GM18498 (cell line): ENCODE results near the gene ZNF423.

Experiments
- ATAC-seq: cut with Tn5 transposase; IDR thresholded peaks from one replicate; pipeline ENCODE4 v1.9.1; 2021; ENCODE audit warnings: mild to moderate bottlenecking, moderate library complexity; ENCODE audit not compliant: unreplicated experiment

ZNF423 gene

DNA sequence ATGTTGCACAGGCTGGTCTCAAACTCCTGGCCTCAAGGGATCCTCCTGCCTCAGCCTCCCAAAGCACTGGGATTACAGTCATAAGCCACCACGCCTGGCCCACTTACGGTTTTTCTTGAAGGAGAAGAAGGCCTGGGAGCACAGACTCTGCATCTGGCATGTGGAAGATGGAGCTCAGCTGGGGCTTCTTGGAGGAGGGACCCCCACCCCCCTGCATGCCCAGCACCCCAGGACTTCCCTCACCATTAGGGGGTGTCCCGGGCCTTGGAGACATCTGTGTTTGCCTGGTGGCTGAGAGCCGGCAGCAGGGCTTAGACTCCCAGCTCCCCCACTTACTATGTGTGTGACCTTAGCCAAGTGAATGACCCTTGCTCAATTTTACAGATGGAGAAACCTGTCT lies 204.7 kb downstream of the ZNF423 start:
- ATAC-seq, result no peak

DNA sequence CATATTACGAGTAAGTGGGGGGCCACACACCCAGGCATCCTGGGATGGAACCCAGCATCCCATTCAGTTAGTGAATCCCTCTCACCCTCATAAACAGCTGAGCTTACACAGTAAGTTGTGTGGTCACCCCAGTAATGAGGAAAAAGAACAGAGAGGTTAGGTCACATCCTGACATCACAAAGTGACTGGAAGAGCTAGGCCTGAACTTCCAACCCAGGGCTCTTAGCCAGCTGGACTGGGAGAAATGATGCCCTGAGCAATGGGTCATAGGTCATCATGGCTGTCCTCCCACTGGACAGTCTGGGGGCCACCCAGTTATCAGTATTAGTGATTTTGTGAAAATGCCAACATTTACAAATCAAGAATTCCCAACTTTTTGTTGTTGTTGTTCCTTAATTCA lies 205.3 kb downstream of the ZNF423 start:
- ATAC-seq, result no peak

DNA sequence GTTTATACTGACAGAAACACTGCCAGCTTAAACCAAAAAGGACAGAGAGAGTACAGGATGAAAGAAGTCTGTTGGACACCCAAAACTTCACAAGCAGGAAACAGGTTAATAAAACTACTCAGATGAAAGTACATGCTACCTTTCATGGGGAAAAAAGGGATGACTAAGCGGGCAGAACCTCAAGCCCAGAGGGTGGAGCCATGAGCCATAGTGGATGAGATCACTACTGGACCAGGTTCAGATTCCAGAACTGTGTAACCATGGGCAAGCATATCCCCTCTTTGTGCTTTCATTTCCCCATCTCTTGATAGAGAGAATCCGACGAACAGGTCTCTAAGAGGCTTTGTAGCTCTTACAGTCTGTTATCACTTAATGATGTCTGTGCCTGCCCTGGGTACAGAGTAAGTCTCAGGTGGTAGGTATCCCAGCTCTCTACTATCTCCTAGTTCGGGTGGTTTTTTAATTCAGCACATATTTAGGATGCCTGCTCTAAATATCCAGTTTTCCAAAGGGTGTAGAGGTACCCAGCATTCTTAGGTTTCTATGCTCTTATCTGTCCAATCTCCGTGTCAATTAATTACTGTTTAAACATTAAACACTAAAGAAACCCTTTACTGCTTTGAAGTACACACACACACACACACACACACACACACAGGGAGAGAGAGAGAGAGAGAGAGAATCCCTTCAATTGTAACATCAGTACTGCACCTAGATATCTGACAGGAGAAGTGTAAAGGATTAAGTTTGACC lies 206.7 kb downstream of the ZNF423 start:
- ATAC-seq, result no peak

DNA sequence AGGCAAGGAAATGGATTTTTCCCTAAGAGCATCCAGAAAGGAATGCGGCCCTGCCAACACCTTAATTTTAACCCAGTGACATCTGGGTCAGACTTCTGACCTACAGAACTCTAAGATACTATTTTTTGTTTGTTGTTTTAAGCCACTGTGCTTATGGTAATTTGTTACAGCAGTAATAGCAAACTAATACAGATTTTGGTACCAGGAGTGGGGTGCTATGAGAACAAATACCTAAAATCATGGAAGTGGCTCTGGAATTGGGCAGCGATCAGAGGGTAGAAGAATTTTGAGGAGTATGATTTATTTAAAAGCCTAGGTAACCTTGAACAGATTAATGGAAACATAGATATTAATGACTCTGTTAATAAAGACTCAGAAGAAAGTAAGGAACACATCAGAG lies 208.2 kb downstream of the ZNF423 start:
- no peak for ATAC-seq

DNA sequence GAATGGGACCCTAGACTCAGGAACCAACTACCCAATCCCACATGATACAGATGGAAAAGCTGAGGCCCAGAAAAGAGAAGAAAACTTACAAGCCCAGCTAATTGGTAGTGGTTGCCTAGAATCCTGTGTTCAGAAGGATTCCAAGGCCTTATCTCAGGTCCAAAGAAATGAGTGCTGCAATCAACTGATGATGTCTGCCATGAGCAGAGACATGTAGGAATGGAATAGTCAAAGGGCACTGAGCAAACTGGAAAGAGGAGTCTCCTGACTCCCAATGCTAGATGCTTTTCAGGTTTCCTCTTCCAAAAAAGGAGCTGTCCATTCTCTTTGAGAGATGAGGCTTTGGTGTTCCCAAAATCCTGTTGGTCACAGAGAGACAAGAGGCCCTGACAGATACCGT lies 210.6 kb downstream of the ZNF423 start:
- no peak for ATAC-seq

DNA sequence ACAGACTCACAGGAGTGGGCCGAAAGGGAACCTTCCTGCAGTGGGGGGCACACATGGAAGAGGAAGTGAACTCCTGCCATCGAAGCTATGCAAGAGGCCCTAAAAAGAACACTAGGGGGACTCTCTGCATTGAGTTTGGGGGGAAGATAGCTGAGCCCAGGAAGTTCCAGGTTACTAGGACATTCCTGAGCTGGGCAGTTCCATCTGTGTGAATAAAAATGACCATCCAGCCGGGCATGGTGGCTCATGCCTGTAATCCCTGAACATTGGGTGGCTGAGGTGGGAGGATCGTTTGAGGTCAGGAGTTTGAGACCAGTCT lies 211.8 kb downstream of the ZNF423 start:
- ATAC-seq, result no peak

DNA sequence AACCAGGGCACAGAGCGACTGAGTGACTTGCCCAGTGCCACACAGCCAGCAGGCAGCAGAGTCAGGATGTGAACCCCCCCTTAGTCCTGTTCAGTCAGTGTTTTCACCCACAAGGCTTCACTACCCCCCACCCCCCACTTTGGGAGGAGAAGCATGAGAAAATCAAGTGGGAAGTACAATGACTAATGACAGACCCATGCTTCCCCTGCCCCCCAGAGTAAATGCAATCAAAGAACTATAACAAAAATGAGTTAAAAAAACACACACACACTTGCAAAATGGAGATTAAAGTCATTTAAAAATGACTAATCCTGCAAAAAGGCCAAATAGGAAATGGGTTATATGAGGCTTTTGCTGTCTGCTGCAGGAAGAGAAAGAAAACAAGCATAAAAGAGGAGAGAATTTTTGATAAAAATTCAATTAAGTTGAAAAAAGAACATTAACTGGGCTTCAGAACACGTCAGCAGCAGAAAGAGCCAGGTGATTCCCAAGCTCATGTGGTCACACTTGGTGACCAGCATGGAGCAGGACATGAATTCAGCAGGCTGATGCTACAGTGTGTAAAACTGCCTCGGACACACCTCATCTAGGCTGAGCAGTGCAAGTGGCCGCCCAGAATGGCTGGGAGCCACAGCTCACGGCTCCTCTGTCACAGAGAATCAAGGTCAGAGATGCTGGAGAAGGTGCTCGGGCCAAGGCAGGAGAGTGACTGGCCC lies 212.3 kb downstream of the ZNF423 start:
- ATAC-seq, result no peak

DNA sequence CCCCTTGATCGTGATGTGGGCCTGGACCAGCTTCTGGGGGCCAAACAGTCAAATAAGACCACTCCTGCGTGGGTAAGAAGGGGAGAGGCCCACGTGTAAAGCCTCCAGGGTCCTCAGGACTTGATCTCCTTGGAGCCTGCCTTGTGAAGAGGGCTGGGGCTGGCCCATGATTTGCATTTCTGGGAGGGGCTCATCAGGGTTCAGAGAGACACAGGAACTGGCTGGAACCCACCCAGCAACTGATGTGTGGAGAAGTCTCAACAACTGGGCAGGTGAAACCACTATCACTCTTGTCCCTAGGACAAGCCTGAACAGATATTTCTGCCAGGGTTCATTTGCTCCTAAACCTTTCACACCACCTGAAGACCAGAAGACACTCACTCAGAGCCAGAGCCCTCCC lies 214.7 kb downstream of the ZNF423 start:
- peak; percentile 57 for ATAC-seq

DNA sequence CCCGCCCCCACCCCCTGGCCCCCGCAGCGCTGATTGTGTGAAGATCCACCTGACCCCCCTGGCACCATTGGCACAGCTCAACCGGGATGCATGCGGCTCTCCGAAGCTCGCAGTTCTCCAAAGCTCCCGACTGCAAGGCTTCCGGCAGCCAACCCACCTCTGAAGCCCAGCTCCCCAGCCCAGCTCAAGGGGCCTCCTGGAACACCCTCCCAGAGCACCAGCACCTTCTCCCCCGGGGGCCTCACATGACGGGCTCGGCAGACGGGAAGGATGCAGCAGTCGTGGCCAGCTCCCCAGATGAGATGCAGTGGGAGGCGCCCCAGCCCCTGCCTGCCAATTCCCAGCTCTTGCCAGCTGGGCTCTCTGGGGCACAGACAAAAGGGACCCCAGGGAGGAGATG lies 215.3 kb downstream of the ZNF423 start:
- ATAC-seq, result no peak

DNA sequence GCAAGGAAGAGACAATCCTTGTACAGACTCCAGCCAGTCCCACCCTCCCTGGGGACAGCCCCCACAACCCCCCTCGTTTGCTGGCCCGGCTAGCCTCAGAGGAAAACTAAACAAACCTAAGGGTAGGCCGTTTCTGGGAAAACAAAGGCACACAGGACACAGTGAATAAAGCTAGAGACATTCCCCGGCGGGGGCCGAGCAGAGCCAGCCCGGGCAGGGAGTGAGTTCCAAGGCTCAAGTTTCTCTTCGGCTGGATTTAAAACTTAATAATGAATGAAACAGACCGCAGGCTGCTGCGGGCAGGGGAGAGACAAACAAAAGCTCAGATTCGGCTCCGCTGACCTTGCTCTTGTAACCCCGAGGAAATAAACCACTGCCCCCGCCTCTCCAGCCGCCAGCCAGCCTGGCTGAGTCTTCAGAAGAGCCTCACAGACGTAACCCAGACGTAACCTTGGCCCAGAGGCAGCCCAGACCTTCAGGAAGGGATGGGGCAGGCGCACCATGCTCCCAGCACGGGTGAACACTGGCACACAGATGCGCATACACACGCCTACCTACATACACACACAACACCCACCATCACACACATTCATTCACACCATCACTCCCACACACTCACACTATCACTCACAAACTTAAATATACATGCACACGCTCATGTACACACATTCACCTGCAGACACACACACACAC lies 216.0 kb downstream of the ZNF423 start:
- no peak for ATAC-seq

DNA sequence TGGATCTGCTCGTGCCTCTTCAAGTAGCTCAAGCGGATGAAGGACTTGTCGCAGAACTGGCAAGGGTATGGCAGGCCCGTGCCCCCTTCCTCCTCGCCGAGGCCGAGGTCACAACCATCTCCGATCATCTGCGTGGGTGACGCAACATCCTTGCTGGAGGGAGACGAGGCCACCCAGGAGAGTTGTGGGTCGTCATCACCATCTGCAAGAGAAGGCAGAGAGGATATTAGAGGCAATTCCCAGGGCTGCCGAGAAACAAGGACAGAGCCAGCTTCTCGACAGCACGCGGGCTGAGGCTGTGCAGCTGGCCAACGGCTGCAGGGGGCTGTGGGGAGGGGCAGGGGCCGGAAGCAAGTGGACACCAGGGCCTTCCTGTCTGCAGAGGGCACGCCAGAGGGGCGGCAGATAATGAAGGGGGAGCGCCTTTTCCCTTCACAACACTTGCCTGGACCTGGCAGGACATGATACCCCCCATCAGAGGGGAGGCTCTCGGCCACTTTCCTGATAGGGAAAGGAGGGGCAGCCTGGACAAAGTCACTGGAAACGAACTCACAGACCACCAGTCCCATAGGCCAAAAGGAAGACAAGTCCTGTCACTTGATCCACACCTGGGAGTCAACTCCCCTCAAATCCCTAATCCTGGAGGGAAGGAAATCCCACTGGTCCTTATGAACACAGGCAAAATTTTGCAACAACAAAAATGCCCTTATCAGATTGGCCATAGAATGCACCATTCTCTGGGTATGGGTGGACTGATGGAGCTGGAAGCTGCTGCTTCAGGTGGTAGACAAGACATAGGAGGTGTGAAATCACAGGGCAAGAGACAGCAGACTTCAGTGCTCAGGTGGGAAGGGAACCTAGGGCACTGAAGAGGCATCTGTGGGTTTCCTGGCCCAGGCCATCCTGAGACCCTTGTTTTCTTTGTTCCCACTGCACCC lies 217.0 kb downstream of the ZNF423 start:
- no peak for ATAC-seq

DNA sequence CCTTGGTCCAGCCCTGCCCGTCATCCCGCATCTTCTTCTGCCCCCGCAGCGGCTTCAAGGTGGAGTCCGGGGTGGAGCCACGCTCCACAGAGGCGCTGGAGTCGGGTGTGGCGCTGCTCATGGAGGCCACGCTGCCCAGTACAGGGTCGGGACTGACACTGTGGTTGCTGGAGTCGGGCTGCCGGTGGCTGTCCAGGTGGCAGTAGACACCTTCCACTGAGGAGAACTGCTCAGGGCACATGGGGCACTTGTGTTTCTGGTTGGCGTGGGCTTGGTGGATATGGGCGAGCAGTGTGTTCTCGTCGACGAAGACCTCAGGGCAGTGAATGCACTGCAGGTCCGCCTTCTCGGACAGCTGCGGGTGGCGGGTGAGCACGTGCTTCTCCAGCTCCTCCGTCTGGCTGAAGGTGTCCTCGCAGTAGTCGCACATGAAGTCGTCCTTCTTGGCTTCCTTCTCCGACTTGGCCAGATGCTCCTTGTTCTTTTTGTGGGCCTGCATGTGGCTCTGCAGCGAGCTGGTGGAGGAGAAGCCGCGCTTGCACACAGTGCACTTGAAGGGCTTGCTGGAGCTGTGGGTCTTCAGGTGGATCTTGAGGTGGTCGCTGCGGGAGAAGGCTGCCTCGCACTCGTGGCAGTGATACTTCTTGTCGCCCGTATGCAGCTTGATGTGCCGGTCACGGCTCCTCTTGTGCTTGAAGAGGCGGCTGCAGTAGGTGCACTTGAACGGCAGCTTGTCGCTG lies 217.8 kb downstream of the ZNF423 start:
- no peak for ATAC-seq

DNA sequence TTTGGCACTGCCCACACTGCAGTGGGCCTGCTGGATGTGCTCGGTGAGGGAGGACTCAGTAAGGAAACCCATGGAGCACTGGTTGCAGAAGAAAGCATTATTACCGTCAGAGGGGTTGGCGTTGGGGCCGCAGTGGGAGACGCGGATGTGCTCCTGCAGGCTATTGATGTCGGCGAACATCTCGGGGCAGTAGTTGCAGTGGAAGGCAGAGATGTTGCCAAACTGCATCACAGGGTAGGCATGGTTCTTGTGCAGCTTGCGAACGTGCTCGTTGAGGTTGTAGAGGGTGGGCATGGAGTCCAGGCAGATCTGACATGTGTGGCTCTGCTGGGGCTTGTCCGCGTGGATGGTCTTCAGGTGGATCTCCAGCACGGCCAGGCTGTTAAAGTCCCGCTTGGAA lies 218.4 kb downstream of the ZNF423 start:
- no peak for ATAC-seq

DNA sequence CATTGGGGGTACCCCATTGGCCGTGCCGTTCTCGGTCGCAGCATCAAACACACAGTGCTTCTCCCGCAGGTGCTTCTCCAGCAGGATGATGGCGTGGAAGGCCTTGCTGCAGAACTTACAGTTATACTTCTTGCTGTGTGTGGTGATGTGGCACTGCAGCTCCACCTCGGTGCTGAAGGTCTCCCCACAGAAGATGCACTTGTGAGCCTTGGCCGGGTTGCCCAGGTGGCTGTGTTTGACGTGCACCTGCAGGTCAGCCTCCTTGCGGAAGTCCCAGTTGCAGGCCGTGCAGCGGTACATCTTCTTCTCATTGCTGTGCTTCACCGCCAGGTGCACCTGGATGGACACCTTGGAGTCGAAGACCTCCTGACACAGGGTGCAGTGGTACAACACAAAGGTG lies 219.3 kb downstream of the ZNF423 start:
- no peak for ATAC-seq

DNA sequence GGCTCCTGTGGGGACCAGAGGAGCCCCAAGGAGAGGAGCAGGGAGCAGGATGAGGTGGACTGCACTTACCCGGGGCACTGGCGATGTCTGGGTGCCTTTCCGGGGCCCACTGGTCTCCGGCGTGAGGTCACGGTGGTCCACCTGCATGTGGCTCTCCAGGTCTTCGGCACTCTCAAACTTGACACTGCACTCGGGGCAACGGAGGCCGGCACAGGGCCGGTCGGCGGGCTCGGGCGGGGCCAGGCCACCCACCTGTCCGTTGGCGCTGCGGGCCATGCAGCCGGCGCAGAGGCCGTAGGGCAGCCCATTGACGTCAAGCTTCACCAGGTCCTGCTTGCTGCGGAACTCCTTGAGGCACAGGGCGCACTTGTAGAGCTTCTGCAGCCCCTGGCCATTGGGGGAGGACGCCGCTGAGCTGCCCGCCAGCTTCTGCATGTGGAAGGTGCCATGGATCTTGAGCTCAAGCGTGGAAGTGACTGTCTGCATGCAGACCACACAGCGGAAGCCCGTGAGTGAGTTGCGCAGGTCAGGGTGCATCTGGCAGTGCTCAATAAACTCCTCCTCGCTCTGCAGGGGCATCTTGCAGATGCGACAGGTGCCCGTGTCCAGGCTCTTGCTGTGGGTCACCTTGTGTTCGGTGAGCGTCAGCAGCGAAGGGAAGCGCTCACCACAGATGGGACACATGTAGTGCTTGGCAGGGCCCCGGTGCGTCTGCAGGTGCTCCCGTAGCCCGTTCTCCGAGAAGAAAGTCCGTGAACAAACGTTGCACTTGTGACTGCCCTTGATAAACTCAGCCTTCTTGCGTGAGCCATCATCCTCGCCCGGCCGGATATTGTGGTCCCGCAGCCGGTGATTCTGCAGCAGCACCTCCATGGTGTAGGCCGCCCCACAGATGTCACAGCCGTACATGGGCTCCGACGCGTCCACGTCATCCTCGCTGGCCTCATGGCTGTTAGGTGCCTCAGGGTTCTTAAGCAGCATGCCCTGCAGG lies 220.0 kb downstream of the ZNF423 start:
- ATAC-seq, result no peak

DNA sequence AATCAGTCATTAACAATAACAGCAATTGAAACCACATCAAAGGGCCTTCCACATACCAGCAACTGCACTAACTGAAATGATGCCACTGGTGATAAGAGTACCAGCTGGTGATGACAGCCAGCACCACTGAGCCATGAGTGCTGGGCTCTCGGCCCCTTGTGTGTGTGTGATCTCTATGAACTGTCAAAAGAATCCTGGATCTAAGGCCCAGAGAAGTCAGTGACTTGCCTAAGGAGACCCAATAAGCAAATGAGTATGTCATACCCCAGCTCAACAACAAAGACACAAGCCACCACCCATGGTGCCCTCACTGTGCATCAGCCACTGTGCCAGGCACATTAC lies 220.9 kb downstream of the ZNF423 start:
- ATAC-seq, result no peak

DNA sequence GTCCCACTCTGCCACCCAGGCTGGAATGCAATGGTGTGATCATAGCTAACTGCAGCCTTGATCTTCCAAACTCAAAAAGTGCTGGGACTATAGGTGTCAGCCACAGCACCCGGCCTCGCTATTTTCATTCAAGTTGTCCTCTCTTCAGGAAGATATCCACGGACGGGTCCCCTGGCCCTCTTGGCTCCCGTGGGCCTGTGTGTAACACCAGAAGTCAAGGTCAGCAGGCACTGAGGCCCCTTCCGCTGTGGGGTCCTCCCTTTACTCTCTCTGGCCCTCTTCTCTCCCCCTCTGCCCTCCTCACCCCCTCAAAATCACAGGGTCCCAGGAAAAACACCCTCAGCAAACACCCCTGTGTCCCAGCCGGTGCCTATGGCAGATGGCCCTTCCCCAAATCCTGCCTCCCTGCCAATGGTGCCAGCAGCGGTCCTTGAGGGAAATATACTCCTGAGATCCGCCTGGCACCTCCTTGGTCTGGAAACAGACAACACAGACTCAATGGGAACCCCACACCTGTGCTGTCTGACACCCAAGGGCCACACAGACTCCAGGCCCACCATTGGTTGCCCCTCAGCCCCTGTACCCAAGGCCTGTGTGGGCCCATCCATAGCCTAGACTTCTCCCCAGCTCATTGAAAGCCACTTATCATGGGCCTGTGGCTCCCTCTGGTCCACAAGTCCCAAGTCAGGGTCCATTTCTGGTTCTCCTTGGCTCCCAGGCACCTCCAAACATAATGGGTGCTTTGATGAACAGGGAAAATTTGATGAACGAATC lies 221.5 kb downstream of the ZNF423 start:
- no peak for ATAC-seq

DNA sequence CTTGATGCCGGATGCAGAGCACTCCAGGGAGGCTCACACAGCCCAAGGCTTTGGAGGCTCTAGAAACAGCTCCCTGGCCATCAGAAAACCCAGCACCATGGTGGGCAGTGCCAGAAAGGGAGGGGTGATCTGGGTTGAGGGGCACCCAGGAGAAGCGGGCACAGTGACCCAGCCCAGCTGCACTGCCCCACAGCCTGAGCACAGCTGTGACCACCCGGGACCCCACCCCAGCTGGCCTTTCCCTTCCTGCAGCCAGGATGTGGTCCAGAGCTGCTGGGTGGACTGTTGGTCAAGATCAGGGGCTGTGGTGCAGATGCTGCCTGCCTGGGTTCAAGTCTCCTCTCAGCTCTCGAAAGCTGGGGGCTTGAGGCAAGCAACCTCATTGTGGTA lies 223.1 kb downstream of the ZNF423 start:
- ATAC-seq, result no peak
